Heart right ventricle (tissue), 16 donors: ENCODE results near the gene SWAP70. TPM values are rescaled to one million over a fixed set of nuclear protein-coding genes. Genes with fewer than 3 reads are reported as not detected.

Experiments
- ATAC-seq, 8 donors: fragments of 200-7000 bp; cut with Tn5 transposase; one replicate each; pipeline ENCODE4 v1.9.1; 2020; ENCODE audit warnings: mild to moderate bottlenecking in 8 of 8, moderate library complexity in 8 of 8, moderate number of reproducible peaks in 1 of 8
- DNase-seq, 2 donors: peaks; one replicate each; pipeline ENCODE4 v3.0.0-alpha.2; 2020
- H3K27ac ChIP-seq, 10 donors: fragments of 200-600 bp; sonication (generic) in 2 of 10; one replicate each; pipeline versions ENCODE4 v1.5.0 to v1.8.0; 2020 to 2022; ENCODE audit warnings: mild to moderate bottlenecking in 3 of 10
- H3K27me3 ChIP-seq, 7 donors: fragments of 200-600 bp; one replicate each; pipeline ENCODE4 v1.8.0; 2021 to 2022; ENCODE audit warnings: mild to moderate bottlenecking in 2 of 7
- H3K36me3 ChIP-seq, 9 donors: fragments of 200-600 bp; sonication (generic) in 1 of 9; one replicate each; pipeline versions ENCODE4 v1.5.0 to v1.8.0; 2020 to 2022; ENCODE audit warnings: mild to moderate bottlenecking in 2 of 9
- H3K4me1 ChIP-seq, 9 donors: fragments of 200-600 bp; sonication (generic) in 1 of 9; one replicate each; pipeline versions ENCODE4 v1.5.0 to v1.8.0; 2020 to 2022; ENCODE audit warnings: mild to moderate bottlenecking in 4 of 9
- H3K4me3 ChIP-seq, 10 donors: fragments of 200-600 bp; sonication (generic) in 2 of 10; one replicate each; pipeline versions ENCODE4 v1.5.0 to v1.8.0; 2020 to 2022; ENCODE audit warnings: mild to moderate bottlenecking in 7 of 10, moderate library complexity in 2 of 10
- H3K9me3 ChIP-seq, 11 donors: fragments of 200-600 bp in 10 of 11; sonication (generic) in 2 of 11; one replicate each; pipeline versions ENCODE4 v1.5.0 to v1.8.0; 2013 to 2022; ENCODE audit warnings: mild to moderate bottlenecking in 2 of 11, control low read depth in 1 of 11, moderate library complexity in 1 of 11
- CTCF ChIP-seq, 9 donors: fragments of 200-600 bp; sonication (generic) in 2 of 9; IDR thresholded peaks; one replicate each; pipeline versions ENCODE4 v1.5.0 to v1.8.0; 2021 to 2022; ENCODE audit warnings: antibody characterized with exemption in 9 of 9, mild to moderate bottlenecking in 5 of 9, moderate library complexity in 1 of 9
- WGBS, 2 donors: extraction: QIAGEN DNeasy Blood & Tissue Kit; methylation state at CpG; one replicate each; pipeline ENCODE4 v1.1.7; 2013; ENCODE audit warnings: inconsistent platforms in 1 of 2; 5-methylcytosine and 5-hydroxymethylcytosine counted together
- intact Hi-C, 10 donors: fragments of 100-400 bp; cut with DNase I; formaldehyde crosslinking; loops; one replicate each; pipeline versions ENCODE4 v1.11.1 to v1.14.2; 2022
- polyA plus RNA-seq, 2 donors: library from polyadenylated mRNA; stranded (reverse); fragments of 200-250 nt; gene quantifications; one replicate each; pipeline ENCODE4 v1.2.3, GENCODE V29; 2013
- total RNA-seq, 10 donors: library from RNA; stranded (reverse); fragmentation: NEBNext Ultra II Directional in 3 of 10; extraction: Animal tissue kit (Norgen Biotek cat#: 25700) in 3 of 10; gene quantifications; one replicate each; pipeline versions ENCODE4 v1.2.1 to v1.2.4, GENCODE V29; 2021 to 2023
- donor health status: Arrhythmogenic right ventricular cardiomyopathy.
- donor health status: ischemic (EF 13 %, LVEDD 7.1; RV severe dilation, severe dysfunction).
- donor health status: healthy with polysubstance abuse.
- donor health status: DM: no; HTN: yes; CAD: no.
- donor health status: DM: no; HTN: no; CAD: no.
- donor health status: ischemic (EF 25% LVEDD 6.9; RV normal size, moderate dysfunction).
- donor health status: ischemic (EF 25% LVEDD 5.7; RV mildly dilated, moderate dysfunction).
- donor health status: healthy.
- donor health status: DM: yes; HTN: yes; CAD: no.
- donor health status: Ischemic cardiomyopathy.
- donor health status: ischemic (EF 35%, LVEDD 5.7; RV mildly dilated, moderate dysfunction).
- donor health status: nonischemic (EF 11% LVEDD 7.7; RV severe dilation, severe dysfunction).
- donor health status: DM: yes; HTN: yes; CAD: no.
- donor health status: PGD.
- donor health status: ischemic (EF 29% LVEDD 5.4; RV normal size, mild dysfunction).
- donor health status: nonischemic (EF 23%, LVEDD 6.1; RV moderate dilation, normal function).

The SWAP70 gene
- total and polyA plus RNA-seq, 12 donors = 7.8 to 33.4 (median 19.6) TPM

- Histone ChIP-seq H3K36me3 (no peaks in the 10 kb centered on the region), H3K27ac (no peak overlapping the region), H3K9me3 (peaks cover 0 to 5% (median 0%) of the 10 kb centered on the region in 11 donors), H3K4me1 (peaks cover 0 to 47% (median 25%) of the 10 kb centered on the region in 9 donors), H3K27me3 (no peaks in the 10 kb centered on the region), H3K4me3 (no peak overlapping the region)
- intact Hi-C loops = loop anchor here in 3 of 10 donors (5.0 to 10.0 kb wide), 3 partner anchors 56 to 116 kb away; no protein-coding TSS in a partner anchor
- no peak for DNase-seq
- WGBS, 2 donors = 91% methylated on average over 6 of the region's 6 CpGs
- no peak for ATAC-seq
- no peak for TF ChIP-seq CTCF (IDR thresholded peaks at IDR 0.05)
Observed at GRCh38 chr11:9629064-9629463, 34.8 kb upstream of the SWAP70 start.

- 66 to 77% methylated on average over 2 of the region's 2 CpGs for WGBS, 2 donors
- DNase-seq (no peak), ATAC-seq (no peak)
- TF ChIP-seq CTCF (IDR thresholded peaks at IDR 0.05) = no peak
- Histone ChIP-seq H3K4me3 (no peak overlapping the region), H3K27me3 (no peaks in the 10 kb centered on the region), H3K27ac (peak overlapping the region in 1 of 10 donors; percentile 24), H3K9me3 (peaks cover 0 to 5% (median 0%) of the 10 kb centered on the region in 11 donors), H3K36me3 (no peaks in the 10 kb centered on the region), H3K4me1 (peaks cover 0 to 26% (median 4%) of the 10 kb centered on the region in 9 donors)
- intact Hi-C loops = no loop called here
Observed at GRCh38 chr11:9633679-9634078, 30.2 kb upstream of the SWAP70 start.

GRCh38 chr11:9636691-9637090 lies 27.2 kb upstream of the SWAP70 start:
- Histone ChIP-seq H3K27ac (no peak overlapping the region), H3K9me3 (peaks cover 0 to 5% (median 0%) of the 10 kb centered on the region in 11 donors), H3K4me1 (peaks cover 0 to 38% (median 15%) of the 10 kb centered on the region in 9 donors), H3K4me3 (no peak overlapping the region), H3K36me3 (no peaks in the 10 kb centered on the region), H3K27me3 (no peaks in the 10 kb centered on the region)
- 92 to 96% methylated on average over 1 of the region's 1 CpG for WGBS, 2 donors
- no peak for TF ChIP-seq CTCF (IDR thresholded peaks at IDR 0.05)
- DNase-seq = no peak
- intact Hi-C loops = no loop called here
- no peak for ATAC-seq

- intact Hi-C loops = no loop called here
- Histone ChIP-seq H3K27me3 (no peaks in the 10 kb centered on the region), H3K9me3 (no peaks in the 10 kb centered on the region), H3K27ac (peak overlapping the region in 9 of 10 donors; percentile 16 to 83 (median 60)), H3K36me3 (no peaks in the 10 kb centered on the region), H3K4me1 (peaks cover 0 to 40% (median 15%) of the 10 kb centered on the region in 9 donors), H3K4me3 (no peak overlapping the region)
- ATAC-seq (peak; percentile 76 to 92 (median 88)), DNase-seq (peak; percentile 15 to 60)
- WGBS, 2 donors = 61 to 64% methylated on average over 5 of the region's 5 CpGs
- no peak for TF ChIP-seq CTCF (IDR thresholded peaks at IDR 0.05)
Observed at GRCh38 chr11:9639099-9639498, 24.8 kb upstream of the SWAP70 start.
